ENCODE data around the gene PAN3.

GRCh38 chr13:28129911-28130693 is 8.2 kb upstream of the PAN3 start:
- TF ChIP-seq GATA2 (IDR thresholded peaks at IDR 0.05; ENCODE audit: low read depth, low read length): no peak
- TF ChIP-seq GATA3 (IDR thresholded peaks at IDR 0.05; ENCODE audit: low read depth, low read length): no peak

All from SH-SY5Y (cell line).